Astrocyte (in vitro differentiated cells and primary cell): ENCODE results near the gene CCDC66. TPM values are rescaled to one million over a fixed set of nuclear protein-coding genes. Genes with fewer than 3 reads are reported as not detected.
"Not testable (repeated sequence)": the region's sequence is repeated elsewhere in the genome, so short reads cannot be mapped to it uniquely, and the experiment has no call there.

Experiments
- DNase-seq: peaks from one replicate; pipeline ENCODE4 v3.0.0-alpha.2; 2010; ENCODE audit warnings: low read depth
- FAIRE-seq: peaks from 2 replicates; lab custom pipeline; 2011; peaks lifted over from hg19 to GRCh38; lab: Jason Lieb, UNC
- H2AFZ ChIP-seq: 2 replicates; pipeline ENCODE4 v1.6.0; 2012; ENCODE audit warnings: low read depth, low read length, inconsistent platforms
- H3K27ac ChIP-seq: 2 replicates; pipeline ENCODE4 v1.5.1; 2011; ENCODE audit warnings: low read depth, low read length, inconsistent platforms
- H3K27me3 ChIP-seq: 2 replicates; pipeline ENCODE4 v1.6.0; 2011; ENCODE audit warnings: low read length, inconsistent platforms; ENCODE audit not compliant: insufficient read depth
- H3K36me3 ChIP-seq: 2 replicates; pipeline ENCODE4 v1.5.1; 2011; ENCODE audit warnings: low read length, inconsistent platforms; ENCODE audit not compliant: insufficient read depth
- H3K4me1 ChIP-seq: 2 replicates; pipeline ENCODE4 v1.5.1; 2011; ENCODE audit warnings: low read length, inconsistent platforms; ENCODE audit not compliant: insufficient read depth
- H3K4me2 ChIP-seq: 2 replicates; pipeline ENCODE4 v1.6.0; 2012; ENCODE audit warnings: low read length, inconsistent platforms
- H3K4me3 ChIP-seq: 2 replicates; pipeline ENCODE4 v1.5.1; 2011; ENCODE audit warnings: low read depth, mild to moderate bottlenecking, low read length, inconsistent platforms; ENCODE audit not compliant: insufficient read depth
- H3K79me2 ChIP-seq: 2 replicates; pipeline ENCODE4 v1.6.0; 2012; ENCODE audit warnings: mild to moderate bottlenecking, low read length, inconsistent platforms; ENCODE audit not compliant: insufficient read depth
- H3K9ac ChIP-seq: 2 replicates; pipeline ENCODE4 v1.6.0; 2012; ENCODE audit warnings: mild to moderate bottlenecking, low read length, inconsistent platforms
- H3K9me3 ChIP-seq: 2 replicates; pipeline ENCODE4 v1.5.1; 2012; ENCODE audit warnings: low read depth, mild to moderate bottlenecking, low read length, inconsistent platforms; ENCODE audit not compliant: insufficient read depth
- H4K20me1 ChIP-seq: 2 replicates; pipeline ENCODE4 v1.6.0; 2012; ENCODE audit warnings: low read length, inconsistent platforms; ENCODE audit not compliant: insufficient read depth
- H3K27ac Mint-ChIP-seq: one replicate; pipeline ENCODE4 v1.8.0; 2021; ENCODE audit warnings: mild to moderate bottlenecking, mixed read lengths; ENCODE audit not compliant: unreplicated experiment
- H3K27me3 Mint-ChIP-seq: one replicate; pipeline ENCODE4 v1.8.0; 2021; ENCODE audit warnings: low read depth, mixed read lengths; ENCODE audit not compliant: unreplicated experiment
- H3K36me3 Mint-ChIP-seq: one replicate; pipeline ENCODE4 v1.8.0; 2021; ENCODE audit warnings: low read depth, mixed read lengths; ENCODE audit not compliant: unreplicated experiment
- H3K4me1 Mint-ChIP-seq: one replicate; pipeline ENCODE4 v1.8.0; 2021; ENCODE audit warnings: low read depth, mixed read lengths; ENCODE audit not compliant: unreplicated experiment
- H3K4me3 Mint-ChIP-seq: one replicate; pipeline ENCODE4 v1.8.0; 2021; ENCODE audit warnings: mild to moderate bottlenecking, moderate library complexity, mixed read lengths; ENCODE audit not compliant: unreplicated experiment
- H3K9me3 Mint-ChIP-seq: one replicate; pipeline ENCODE4 v1.8.0; 2021; ENCODE audit warnings: mild to moderate bottlenecking, mixed read lengths; ENCODE audit not compliant: unreplicated experiment
- EZH2 ChIP-seq: IDR thresholded peaks from 2 replicates; pipeline ENCODE4 v1.6.1; 2012; ENCODE audit warnings: mild to moderate bottlenecking, low read length, inconsistent platforms; ENCODE audit not compliant: insufficient read depth
- total RNA-seq: library from RNA; stranded (reverse); gene quantifications from 2 replicates; pipeline ENCODE4 v1.2.1, GENCODE V29; 2021
- TF ChIP-seq, protein P1 (sequence below): IDR thresholded peaks from 2 replicates; pipeline ENCODE4 v1.5.1; 2011; ENCODE audit warnings: low read depth, mild to moderate bottlenecking, inconsistent platforms, low read length, moderate library complexity; ENCODE audit not compliant: insufficient read depth

The CCDC66 gene
- total RNA-seq, 1 donor from 2014 or later, result 11.2 TPM

DNA sequence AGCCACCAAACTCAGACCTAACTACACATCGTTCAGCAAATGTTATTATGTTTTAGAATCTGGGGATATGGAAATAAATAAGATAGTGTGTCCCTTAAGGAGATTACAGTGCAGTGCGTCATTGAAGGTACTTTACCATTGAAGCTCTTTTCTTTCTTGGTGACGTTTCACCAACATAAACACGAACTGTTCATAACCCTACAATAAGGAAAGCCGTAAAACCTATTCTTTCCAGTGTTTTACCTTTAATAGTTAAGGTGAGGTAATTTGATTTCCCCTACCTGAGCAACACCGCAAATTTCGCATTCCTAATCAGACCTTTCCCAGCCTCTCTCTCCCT is 826 bp downstream of the CCDC66 start:
- H3K36me3 ChIP-seq, result peaks cover 8% of the 10 kb centered on the region
- H3K36me3 Mint-ChIP-seq, result no peaks in the 10 kb centered on the region
- H3K4me1 ChIP-seq, result peaks cover 8% of the 10 kb centered on the region
- peak overlapping the region; percentile 99 for H3K4me3 ChIP-seq
- peak; percentile 25 for DNase-seq
- no peaks in the 10 kb centered on the region for H4K20me1 ChIP-seq
- peaks cover 22% of the 10 kb centered on the region for H3K79me2 ChIP-seq
- no peak for FAIRE-seq
- no peak for TF ChIP-seq EZH2
- TF ChIP-seq, protein P1, sequence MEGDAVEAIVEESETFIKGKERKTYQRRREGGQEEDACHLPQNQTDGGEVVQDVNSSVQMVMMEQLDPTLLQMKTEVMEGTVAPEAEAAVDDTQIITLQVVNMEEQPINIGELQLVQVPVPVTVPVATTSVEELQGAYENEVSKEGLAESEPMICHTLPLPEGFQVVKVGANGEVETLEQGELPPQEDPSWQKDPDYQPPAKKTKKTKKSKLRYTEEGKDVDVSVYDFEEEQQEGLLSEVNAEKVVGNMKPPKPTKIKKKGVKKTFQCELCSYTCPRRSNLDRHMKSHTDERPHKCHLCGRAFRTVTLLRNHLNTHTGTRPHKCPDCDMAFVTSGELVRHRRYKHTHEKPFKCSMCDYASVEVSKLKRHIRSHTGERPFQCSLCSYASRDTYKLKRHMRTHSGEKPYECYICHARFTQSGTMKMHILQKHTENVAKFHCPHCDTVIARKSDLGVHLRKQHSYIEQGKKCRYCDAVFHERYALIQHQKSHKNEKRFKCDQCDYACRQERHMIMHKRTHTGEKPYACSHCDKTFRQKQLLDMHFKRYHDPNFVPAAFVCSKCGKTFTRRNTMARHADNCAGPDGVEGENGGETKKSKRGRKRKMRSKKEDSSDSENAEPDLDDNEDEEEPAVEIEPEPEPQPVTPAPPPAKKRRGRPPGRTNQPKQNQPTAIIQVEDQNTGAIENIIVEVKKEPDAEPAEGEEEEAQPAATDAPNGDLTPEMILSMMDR, result no peak
- peak overlapping the region; percentile 100 for H3K4me3 Mint-ChIP-seq
- H3K9me3 Mint-ChIP-seq, result no peaks in the 10 kb centered on the region
- peak overlapping the region; percentile 96 for H3K9ac ChIP-seq
- peak overlapping the region; percentile 84 for H3K27ac ChIP-seq
- no peaks in the 10 kb centered on the region for H3K27me3 Mint-ChIP-seq
- no peaks in the 10 kb centered on the region for H3K9me3 ChIP-seq
- peak overlapping the region; percentile 96 for H3K4me2 ChIP-seq
- peaks cover 3% of the 10 kb centered on the region for H3K4me1 Mint-ChIP-seq
- peak overlapping the region; percentile 3 for H3K27ac Mint-ChIP-seq
- H3K27me3 ChIP-seq, result no peaks in the 10 kb centered on the region
- H2AFZ ChIP-seq, result peak overlapping the region; percentile 99

DNA sequence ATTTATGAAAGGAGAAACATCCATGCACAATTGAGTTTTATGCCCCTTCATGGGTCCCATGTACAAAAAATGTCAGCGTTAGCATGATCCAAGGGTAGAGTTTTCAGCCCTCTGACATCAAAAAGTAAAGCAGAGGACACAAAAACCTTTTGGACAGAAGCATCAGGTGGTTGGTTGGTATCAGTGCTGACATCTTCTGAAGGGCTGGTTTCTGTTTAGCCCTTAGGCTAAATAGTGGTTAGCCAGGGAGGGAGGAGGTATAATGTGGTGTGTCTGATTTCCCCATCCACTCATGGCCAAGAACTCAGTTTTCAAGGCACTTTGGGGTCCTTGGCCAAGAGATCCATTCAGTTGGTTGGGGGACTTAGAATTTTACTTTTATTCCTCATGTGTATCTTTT is 16.5 kb downstream of the CCDC66 start:
- Histone ChIP-seq H3K9ac (no peak overlapping the region), H2AFZ (no peak overlapping the region), H3K27ac (no peak overlapping the region), H3K4me3 (no peak overlapping the region), H3K9me3 (no peaks in the 10 kb centered on the region), H3K27me3 (no peaks in the 10 kb centered on the region), H3K79me2 (no peaks in the 10 kb centered on the region), H4K20me1 (peaks cover 3% of the 10 kb centered on the region), H3K4me1 (no peaks in the 10 kb centered on the region), H3K36me3 (peaks cover 17% of the 10 kb centered on the region), H3K4me2 (no peak overlapping the region)
- no peak for TF ChIP-seq EZH2
- TF ChIP-seq, protein P1, result no peak
- Mint-ChIP-seq H3K27me3 (no peaks in the 10 kb centered on the region), H3K4me3 (no peak overlapping the region), H3K27ac (no peak overlapping the region), H3K36me3 (peaks cover 25% of the 10 kb centered on the region), H3K4me1 (no peaks in the 10 kb centered on the region), H3K9me3 (no peaks in the 10 kb centered on the region)
- DNase-seq (no peak), FAIRE-seq (no peak)

- H3K27ac ChIP-seq, H3K4me3 ChIP-seq, H3K79me2 ChIP-seq, H3K9me3 ChIP-seq, H3K27ac Mint-ChIP-seq, H3K4me1 Mint-ChIP-seq, H3K4me3 Mint-ChIP-seq, H4K20me1 ChIP-seq, FAIRE-seq, H3K9me3 Mint-ChIP-seq, DNase-seq, H2AFZ ChIP-seq, H3K27me3 Mint-ChIP-seq, H3K36me3 ChIP-seq, H3K9ac ChIP-seq, H3K27me3 ChIP-seq, H3K4me1 ChIP-seq, H3K4me2 ChIP-seq: not testable (repeated sequence)
- peaks cover 39% of the 10 kb centered on the region for H3K36me3 Mint-ChIP-seq
Observed at GRCh38 chr3:56581941-56582340, 25.0 kb downstream of the CCDC66 start.

DNA sequence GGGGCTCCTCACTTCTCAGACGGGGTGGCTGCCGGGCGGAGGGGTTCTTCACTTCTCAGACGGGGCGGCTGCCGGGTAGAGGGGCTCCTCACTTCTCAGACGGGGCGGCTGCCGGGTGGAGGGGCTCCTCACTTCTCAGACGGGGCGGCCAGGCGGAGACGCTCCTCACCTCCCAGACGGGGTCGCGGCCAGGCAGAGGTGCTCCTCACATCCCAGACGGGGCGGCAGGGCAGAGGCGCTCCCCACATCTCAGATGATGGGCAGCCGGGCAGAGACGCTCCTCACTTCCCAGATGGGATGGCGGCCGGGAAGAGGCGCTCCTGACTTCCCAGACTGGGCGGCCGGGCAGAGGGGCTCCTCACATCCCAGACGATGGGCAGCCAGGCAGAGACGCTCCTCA is 27.3 kb downstream of the CCDC66 start:
- not testable (repeated sequence) for H3K9me3 Mint-ChIP-seq, H2AFZ ChIP-seq, H4K20me1 ChIP-seq, H3K27me3 Mint-ChIP-seq, H3K4me1 ChIP-seq, FAIRE-seq, H3K79me2 ChIP-seq, H3K27ac ChIP-seq, H3K9me3 ChIP-seq, H3K9ac ChIP-seq, H3K27ac Mint-ChIP-seq, H3K27me3 ChIP-seq, H3K4me1 Mint-ChIP-seq, H3K36me3 ChIP-seq, H3K4me2 ChIP-seq, H3K4me3 Mint-ChIP-seq, H3K4me3 ChIP-seq, DNase-seq
- peaks cover 27% of the 10 kb centered on the region for H3K36me3 Mint-ChIP-seq
